GM21529 (cell line): ENCODE measurements around the gene KHDRBS1.
"Not testable (repeated sequence)": the region's sequence is repeated elsewhere in the genome, so short reads cannot be mapped to it uniquely, and the experiment has no call there.

ENCODE experiments used
- ATAC-seq: cut with Tn5 transposase; IDR thresholded peaks from one replicate; pipeline ENCODE4 v1.9.1; 2021; ENCODE audit not compliant: unreplicated experiment

Gene KHDRBS1, protein sequence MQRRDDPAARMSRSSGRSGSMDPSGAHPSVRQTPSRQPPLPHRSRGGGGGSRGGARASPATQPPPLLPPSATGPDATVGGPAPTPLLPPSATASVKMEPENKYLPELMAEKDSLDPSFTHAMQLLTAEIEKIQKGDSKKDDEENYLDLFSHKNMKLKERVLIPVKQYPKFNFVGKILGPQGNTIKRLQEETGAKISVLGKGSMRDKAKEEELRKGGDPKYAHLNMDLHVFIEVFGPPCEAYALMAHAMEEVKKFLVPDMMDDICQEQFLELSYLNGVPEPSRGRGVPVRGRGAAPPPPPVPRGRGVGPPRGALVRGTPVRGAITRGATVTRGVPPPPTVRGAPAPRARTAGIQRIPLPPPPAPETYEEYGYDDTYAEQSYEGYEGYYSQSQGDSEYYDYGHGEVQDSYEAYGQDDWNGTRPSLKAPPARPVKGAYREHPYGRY

DNA sequence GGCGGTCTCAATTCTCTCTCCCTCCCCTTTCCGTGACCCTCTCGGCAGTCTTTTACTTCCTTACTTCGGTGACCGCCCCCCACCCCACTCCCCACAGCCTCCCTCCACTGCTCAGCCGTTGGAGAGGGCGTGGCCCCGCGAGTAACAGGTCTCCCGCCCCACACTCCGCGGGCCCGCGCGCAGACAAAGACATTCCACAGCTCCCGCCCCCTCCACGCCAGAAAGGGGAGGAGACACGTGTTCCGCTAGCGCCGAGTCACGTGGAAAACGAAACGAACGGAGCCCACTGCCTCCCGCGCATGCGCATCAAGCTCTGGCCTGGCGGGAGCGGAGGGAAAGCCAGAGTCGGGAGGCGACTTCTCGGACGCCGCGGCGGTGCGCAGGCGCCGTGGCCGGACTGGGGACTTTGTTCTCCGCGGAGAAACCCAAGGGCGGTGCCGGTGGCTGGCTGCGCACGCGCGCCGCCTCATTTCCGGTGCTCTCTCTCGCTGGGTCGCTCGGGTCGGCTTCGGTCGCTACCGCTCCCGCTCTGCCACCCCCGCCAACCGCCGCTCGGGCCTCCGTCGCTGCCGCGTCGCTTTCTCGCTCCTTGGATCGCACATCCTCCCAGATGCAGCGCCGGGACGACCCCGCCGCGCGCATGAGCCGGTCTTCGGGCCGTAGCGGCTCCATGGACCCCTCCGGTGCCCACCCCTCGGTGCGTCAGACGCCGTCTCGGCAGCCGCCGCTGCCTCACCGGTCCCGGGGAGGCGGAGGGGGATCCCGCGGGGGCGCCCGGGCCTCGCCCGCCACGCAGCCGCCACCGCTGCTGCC, at the start of gene KHDRBS1:
KHDRBS1 (plus strand) TSS at position 483 of the 813 bp plus-strand sequence; CDS start at position 611, 128 bp downstream.
- peak; percentile 66 for ATAC-seq

DNA sequence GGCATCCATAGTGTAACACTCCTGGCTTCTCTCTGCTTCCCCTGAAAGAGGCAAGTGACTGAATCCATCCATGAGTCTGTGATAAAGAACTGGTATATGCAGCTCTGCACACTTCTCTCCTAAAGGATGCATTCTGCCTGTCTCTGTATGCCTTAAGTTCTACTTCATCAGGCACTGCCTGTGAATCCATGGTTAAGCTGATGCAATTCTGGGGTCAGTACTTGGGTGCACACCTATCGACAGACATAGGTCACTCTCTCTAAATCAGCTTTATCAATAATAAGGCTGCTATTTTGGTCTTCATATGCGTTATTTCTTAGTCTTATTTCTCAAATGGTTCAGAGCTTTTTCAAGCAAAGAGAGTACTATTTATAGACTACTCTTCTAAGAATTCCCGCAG, 42.8 kb upstream of the KHDRBS1 start:
- ATAC-seq, result no peak

DNA sequence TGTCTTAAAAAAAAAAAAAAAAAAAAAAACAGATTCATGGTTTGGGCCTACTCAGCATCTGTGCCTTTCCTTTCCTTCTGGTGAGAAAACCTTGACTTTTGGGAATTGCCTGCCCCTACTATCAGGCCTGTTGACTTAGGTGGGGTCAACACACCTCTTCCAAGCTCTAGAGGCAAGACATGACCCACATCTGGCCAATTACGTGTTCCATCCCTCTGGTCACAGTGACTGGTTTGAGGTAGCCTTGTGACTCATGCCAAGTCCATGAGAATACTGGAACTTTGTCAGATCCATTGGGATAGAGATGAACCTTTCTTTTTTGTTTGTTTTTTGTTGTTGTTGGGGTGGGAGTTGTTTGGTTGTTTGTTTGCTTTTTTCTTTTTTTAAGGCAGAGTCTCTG, 37.3 kb upstream of the KHDRBS1 start:
- ATAC-seq, result no peak

DNA sequence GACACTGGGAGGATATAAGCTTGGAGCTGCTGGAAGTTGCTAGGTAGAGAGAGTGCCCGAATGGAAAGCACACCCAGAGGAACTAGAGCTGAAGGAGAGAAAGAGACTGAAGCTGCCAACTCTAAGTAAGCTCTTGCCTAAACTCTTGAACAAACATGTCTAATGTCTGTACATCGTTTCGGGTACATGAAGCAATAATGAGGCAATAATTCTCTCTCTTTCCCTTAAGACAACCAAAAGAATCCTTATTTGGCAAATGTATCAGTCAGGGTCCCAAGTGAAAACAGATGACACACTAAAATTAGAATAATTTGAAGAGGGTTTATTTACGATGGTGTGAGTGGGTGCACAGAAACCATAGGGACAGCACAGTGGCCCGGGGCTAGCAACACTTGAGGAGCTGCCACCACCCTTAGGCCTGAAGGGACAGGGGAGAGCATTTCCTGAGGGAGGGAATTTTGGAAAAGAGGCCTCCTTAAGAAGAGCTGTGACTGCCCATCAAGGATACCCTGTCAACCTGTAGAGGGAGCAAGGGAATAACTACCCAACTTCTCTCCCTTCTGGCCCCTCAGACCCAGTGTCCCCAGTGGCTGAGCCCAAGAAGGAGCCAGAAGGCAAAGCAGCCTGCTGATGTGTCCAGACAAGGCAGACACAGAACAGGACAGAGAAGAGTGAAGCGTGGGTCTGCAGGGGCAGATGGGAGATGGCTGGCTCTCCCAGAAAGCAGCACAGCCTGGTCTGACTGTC, 36.1 kb upstream of the KHDRBS1 start:
- no peak for ATAC-seq

DNA sequence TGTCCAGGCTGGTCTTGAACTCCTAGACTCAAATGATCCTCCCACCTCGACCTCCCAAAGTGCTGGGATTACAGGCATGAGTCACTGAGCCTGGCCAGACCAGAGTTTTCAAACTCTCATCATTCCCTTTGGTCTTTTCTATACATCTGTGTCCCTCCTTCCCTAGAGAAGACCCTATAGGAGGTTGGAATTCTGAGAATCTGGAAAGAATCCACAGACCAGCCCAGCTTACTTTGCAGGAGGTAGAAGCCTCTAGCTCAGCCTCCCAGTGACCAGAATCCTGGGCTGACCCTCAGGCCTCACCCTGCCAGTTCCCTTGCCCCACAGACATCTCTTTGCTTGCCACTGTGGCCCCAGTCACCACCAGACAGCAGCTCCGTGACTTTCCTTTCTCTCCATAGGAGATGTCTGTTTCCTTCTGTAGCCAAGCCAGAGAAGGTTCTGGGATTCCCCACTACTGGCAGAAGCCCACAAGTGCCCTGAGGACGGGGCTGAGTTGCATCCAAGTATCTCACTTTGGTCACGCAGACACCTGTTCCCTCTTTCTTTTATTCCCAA, 34.7 kb upstream of the KHDRBS1 start:
- no peak for ATAC-seq

DNA sequence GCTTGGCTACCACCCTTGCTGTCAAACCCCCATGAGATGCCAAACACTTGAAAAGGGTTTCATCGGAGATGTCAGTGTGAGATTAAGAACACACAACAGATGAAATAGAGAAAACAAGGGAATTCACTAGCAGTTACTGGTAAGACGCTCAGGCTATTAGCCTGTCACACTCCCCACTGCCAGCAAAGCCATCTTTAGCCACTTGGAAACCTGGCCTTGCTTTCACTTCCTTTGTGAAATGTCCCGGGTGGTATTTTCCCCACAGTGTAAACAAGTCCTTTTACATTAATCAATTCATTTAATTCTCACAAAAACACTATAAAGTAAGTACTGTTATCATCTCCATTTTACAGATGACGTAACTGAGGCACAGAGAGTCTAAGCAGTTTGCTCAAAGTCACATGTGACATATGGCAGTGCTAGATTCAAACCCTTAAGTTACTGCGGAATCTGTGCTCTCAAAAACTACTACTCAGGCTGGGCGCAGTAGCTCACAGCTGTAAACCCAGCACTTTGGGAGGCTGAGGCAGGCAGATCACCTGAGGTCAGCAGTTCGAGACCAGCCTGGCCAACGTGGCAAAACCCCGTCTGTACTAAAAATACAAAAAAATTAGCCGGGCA, 32.7 kb upstream of the KHDRBS1 start:
- ATAC-seq, result peak; percentile 48

DNA sequence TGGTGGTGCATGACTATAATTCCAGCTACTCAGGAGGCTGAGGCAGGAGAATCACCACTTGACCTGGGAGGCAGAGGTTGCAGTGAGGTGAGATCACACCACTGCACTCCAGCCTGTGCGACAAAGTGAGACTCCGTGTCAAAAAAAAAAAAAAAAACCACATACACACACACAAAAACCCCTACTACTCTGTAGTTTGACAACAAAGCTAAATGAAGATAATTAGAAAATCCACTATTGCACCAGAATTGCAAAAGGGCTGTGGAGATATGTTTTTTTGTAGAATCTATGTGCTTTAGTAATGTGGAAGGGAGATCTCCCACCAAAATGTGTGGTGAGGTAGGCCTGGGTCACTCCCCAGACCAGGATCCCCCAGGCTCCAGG, 32.2 kb upstream of the KHDRBS1 start:
- ATAC-seq, result no peak

DNA sequence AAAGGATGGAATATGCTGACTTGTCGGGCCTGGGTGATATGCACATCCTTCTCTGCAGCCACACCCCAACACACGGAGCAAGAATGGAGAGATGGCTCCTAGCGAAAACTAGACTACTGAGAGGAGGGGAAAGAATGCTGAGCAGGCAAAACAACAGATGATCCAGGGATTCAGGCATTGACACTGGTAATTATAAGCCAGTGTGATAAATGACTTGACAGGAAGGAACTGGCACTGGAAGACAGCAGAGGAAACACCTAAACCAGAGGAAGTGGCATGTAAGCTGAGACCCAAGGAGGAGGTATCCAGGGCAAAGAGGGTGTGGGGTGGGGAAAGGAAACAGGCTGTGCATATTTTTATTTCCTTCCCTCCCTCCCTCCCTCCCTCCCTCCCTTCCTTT, 31.7 kb upstream of the KHDRBS1 start:
- ATAC-seq, result no peak

DNA sequence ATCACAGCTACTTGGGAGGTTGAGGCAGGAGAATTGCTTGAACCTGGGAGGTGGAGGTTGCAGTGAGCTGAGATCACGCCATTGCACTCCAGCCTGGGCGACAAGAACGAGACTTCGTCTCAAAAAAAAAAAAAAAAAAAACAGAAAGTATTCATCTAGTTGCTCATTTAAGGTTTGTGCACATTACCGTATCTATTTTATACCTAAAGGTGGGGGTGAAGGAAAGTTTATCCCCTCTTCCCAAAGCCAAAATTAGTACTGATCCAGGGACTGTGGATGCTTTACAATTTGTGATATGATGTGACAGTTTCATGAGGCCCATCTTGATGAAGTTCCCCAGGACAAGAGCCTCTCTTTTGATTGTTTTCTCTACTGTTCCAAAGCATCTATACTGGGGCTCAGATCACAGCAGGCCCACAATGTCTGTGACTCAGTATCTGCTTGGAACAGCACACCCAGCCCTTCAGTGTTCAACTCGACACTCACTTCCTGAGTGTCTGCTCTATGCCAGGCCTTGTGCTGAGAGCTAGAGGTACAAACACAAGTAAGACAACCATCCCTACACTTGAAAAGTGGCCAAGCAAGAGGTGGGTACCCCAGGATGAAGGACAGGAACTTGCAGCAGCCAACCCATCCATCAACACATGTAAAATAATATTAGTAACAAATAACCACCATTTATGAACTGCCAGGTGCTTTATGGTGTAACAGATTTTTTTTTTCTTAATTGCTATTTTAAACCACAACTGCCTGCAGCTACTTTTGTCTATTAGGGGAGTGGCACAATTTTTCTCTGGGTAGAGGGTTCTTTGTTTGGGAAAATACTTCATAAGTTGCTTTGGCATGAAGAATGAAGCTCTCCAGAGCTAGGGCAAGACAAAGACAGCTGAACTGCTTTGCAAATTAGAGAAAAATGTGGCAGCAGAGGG, 29.0 kb upstream of the KHDRBS1 start:
- no peak for ATAC-seq

DNA sequence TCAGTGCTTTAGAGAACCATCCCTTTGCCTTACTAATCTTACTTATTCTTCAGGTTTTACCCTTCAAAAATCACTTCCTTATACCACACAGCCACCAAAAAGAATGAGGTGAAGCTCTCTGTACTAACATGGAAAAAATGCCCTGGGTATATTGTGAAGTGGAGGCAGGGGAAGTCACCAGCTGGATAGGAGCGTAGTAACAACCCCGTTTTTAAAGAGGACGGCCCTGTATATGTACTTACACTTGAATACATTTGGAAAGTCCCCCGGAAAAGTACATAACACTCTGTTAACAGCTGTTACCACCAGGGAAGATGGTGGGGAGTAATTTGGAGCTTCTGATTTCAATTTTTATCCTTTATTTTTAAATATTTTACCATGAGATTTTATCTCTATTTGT, 28.2 kb upstream of the KHDRBS1 start:
- ATAC-seq, result no peak

DNA sequence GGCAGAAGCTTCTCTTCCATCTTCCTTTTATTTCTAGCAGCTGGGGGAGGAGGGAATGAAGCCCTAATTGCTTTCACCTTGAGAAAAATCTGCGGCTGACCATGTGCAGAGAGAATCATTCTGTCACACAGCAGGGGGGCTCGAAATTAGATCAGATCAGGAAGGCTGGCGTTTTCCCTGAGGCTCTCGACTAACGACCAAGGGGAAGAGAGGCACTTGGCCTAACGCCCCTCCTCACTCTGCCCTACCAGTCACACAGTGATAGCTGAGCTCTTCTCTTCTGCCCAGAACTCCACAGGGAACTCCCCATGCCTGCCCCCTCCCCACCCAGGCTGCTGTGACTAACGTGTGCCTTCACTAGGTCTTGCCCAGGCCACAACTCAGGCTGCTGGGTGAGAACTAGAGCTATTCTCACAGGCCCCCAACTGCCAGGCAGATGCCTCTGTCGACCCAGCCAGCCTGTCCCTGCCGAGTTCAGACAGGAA, 26.5 kb upstream of the KHDRBS1 start:
- no peak for ATAC-seq

DNA sequence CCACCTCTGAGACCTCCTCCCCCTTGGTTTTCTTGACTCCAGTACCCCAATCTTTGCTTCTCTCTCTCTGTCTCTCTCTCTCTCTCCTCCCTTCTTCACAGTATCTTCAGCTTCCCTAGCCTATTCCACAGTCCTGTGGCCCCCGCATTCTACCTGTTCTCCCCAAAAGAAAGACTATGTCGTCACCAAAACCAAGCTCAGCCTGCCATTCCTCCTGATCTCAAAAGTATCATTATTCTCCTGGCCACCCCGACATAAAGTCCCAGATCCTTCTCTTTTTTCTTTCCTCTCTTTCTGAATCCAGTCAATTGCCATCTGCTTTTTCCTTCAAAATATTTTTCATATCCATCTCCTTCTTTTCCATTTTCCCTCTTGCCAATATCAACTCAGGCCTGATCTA, 23.7 kb upstream of the KHDRBS1 start:
- no peak for ATAC-seq

DNA sequence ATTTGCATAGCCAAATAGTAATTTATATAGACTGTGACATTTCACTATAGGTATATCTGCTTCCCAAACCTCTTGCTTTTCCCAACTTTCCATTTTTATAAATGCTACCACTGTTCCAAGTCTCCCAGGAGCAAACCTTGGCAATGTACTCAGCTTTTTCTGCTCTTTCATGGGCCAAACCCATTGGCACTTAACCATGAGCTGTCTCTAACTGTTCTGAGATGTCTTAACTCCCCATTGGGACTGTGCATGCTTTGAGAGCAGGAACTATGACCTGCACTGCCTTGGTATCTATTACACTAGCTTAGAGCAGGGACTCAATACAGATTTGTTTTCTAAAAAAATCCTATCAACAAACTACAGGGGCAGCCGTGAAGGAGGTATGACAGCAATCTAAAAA, 22.5 kb upstream of the KHDRBS1 start:
- ATAC-seq, result no peak

DNA sequence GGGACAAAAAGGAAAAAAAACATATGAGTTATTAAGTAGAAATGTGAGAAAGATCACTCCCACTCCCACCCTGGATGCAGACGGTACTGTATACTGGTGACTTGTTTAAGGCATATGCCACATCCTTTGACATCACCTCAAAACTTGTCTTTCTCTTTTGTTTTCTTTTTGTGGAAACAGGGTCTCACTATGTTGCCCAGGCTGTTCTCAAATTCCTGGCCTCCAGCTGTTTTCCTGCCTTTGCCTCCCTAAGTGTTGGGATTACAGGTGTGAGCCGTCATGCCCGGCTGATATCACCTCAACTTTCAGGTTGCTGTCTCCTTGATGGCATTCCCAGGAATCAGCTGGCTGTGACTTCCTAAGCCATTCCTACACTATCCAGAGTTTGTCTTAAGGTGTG, 18.4 kb upstream of the KHDRBS1 start:
- no peak for ATAC-seq

DNA sequence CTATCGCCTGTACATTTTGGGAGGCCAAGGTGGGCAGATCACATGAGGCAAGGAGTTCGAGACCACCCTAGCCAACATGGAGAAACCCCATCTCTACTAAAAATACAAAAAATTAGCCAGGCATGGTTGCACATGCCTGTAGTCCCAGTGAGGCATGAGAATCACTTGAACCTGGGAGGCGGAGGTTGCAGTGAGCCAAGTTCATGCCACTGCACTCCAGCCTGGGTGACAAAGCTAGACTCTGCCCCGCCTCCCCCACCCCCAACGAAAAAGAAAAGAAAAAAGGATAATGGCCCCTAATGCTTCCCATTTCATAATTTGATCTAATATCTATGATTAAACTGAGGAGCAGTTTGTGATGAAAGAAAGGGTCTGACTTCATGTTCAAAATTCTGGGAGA, 17.5 kb upstream of the KHDRBS1 start:
- not testable (repeated sequence) for ATAC-seq

DNA sequence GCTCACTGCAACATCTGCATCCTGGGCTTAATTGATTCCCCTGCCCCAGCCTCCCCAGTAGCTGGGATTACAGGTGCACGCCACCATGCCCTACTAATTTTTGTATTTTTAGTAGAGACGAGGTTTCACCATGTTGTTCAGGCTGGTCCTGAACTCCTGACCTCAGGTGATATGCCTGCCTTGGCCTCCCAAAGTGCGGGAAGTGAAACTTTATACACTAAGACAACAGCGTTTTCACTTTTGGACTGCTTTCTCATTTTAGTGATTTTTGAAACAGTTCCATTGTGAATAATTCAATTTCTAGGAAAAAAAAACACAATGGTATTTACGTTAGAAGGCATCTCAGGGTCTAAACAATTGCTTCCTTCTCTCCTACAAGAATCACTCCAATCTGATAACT, 11.8 kb upstream of the KHDRBS1 start:
- no peak for ATAC-seq

DNA sequence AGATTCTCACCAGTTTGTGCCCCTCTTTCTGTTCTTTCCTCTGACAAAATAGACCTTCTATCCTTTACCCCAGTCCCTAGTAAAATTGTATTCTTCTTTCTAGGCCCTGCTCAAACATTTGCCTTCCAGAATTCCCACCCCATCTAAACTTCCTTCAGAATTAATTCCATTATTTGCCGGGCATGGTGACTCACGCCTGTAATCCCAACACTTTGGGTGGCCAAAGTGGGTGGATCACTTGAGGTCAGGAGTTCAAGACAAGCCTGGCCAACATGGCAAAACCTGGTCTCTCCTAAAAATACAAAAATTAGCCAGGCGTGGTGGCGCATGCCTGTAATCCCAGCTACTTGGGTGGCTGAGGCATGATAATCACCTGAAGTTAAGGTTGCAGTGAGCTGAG, 11.4 kb upstream of the KHDRBS1 start:
- ATAC-seq, result not testable (repeated sequence)

DNA sequence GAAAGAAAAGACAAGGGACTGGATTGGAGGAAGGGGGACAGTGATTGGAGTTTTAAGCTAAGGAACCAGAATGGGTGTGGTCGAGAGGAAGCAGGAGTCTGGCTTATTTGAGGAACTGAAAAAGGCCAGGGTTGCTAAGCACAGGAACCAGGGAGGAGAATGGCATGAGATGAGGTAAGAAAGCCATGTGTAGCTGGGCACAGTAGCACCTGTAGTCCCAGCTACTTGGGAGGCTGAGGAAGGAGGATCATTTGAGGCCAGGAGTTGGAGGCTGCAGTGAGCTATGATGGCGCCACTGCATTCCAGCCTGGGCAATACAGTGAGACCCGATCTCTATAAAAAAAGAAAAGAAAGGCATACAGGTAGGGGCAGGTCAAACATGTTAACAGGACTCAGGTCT, 8.1 kb upstream of the KHDRBS1 start:
- ATAC-seq, result no peak

DNA sequence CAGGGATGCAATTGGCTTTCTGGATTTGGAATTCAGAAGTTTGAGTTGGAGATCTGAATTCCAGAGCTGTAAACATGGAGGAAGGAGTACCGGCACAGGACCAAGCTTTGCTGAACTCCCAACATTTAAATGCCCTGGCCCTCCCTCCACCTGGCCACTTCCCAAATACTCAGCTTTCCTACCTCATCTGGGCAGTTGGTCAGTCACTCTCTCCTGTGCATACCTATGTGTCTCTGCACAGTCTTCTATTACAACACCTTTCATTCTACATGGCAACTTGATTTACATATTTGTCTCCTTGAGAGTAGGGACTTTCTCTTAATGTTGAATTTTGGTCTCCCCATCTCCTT, 6.1 kb upstream of the KHDRBS1 start:
- no peak for ATAC-seq

DNA sequence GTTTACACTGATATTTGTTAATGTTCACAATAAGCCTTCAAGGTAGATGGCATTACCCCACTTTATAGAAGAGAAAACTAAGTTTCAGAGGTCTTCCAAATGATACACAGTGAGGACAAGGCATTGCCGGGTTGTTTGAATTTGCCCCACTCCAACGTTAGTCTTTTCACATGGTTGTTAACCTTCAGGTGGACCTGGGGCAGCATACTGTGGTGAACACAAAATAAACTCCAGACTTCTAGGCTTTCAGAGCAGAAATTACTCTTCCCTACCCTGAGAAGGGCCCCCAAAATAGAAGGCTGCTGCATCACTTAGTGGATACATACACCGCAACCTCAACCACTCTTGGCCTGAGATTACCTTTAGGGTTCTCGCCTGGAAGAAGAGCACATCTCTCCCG, 3.4 kb upstream of the KHDRBS1 start:
- ATAC-seq, result no peak
